OCI-LY1 (cell line): ENCODE measurements around the gene ARID3A.

Source experiments
- H2AFZ ChIP-seq: fragments of 200-600 bp; sonication (generic), shearing (Covaris generic); 2 replicates; pipeline ENCODE4 v1.6.0; 2014; ENCODE audit warnings: antibody characterized with exemption, mild to moderate bottlenecking, low read length
- H3F3A ChIP-seq: fragments of 200-600 bp; sonication (generic), shearing (Covaris generic); 2 replicates; pipeline ENCODE4 v1.6.0; 2014; ENCODE audit warnings: mild to moderate bottlenecking, antibody characterized with exemption, low read length, moderate library complexity; ENCODE audit not compliant: insufficient read depth
- H3K27ac ChIP-seq: fragments of 200-600 bp; sonication (generic); 2 replicates; pipeline ENCODE4 v1.5.1; 2014; ENCODE audit warnings: low read length, mixed run types, mild to moderate bottlenecking, low read depth; ENCODE audit not compliant: poor library complexity, severe bottlenecking
- H3K27me3 ChIP-seq: fragments of 200-600 bp; sonication (generic); 2 replicates; pipeline ENCODE4 v1.6.0; 2014; ENCODE audit warnings: antibody characterized with exemption, mild to moderate bottlenecking, low read length, moderate library complexity; ENCODE audit not compliant: insufficient read depth
- H3K36me3 ChIP-seq: fragments of 200-600 bp; sonication (generic); 2 replicates; pipeline ENCODE4 v1.6.1; 2014; ENCODE audit warnings: mild to moderate bottlenecking, antibody characterized with exemption, low read length, moderate library complexity, mixed read lengths; ENCODE audit not compliant: insufficient read depth
- H3K4me1 ChIP-seq: fragments of 200-600 bp; sonication (generic); 2 replicates; pipeline ENCODE4 v1.5.1; 2014; ENCODE audit warnings: mild to moderate bottlenecking, low read length, moderate library complexity; ENCODE audit not compliant: insufficient read depth, severe bottlenecking
- H3K4me2 ChIP-seq: fragments of 200-600 bp; sonication (generic), shearing (Covaris generic); 2 replicates; pipeline ENCODE4 v1.6.1; 2014; ENCODE audit warnings: low read length
- H3K4me3 ChIP-seq: fragments of 200-600 bp; sonication (generic); 2 replicates; pipeline ENCODE4 v1.5.1; 2014; ENCODE audit warnings: low read length, low read depth, mild to moderate bottlenecking, mixed read lengths; ENCODE audit not compliant: poor library complexity, severe bottlenecking
- H3K79me2 ChIP-seq: fragments of 200-600 bp; shearing (Covaris generic); 2 replicates; pipeline ENCODE4 v1.6.1; 2016; ENCODE audit warnings: mixed run types, low read length, mixed read lengths; ENCODE audit not compliant: insufficient read depth
- H3K9ac ChIP-seq: fragments of 200-600 bp; sonication (generic), shearing (Covaris generic); 2 replicates; pipeline ENCODE4 v1.6.1; 2014; ENCODE audit warnings: mild to moderate bottlenecking, low read length, mixed read lengths
- H3K9me2 ChIP-seq: fragments of 200-600 bp; sonication (generic), shearing (Covaris generic); 2 replicates; pipeline ENCODE4 v1.6.1; 2014; ENCODE audit warnings: low read depth, mild to moderate bottlenecking, low read length, mixed read lengths
- H3K9me3 ChIP-seq: fragments of 200-600 bp; shearing (Covaris generic); 2 replicates; pipeline ENCODE4 v1.6.1; 2014; ENCODE audit warnings: low read length, mixed read lengths
- H4K20me1 ChIP-seq: fragments of 200-600 bp; sonication (generic), shearing (Covaris generic); 2 replicates; pipeline ENCODE4 v1.6.0; 2016; ENCODE audit warnings: mild to moderate bottlenecking, low read length; ENCODE audit not compliant: insufficient read depth
- CTCF ChIP-seq: fragments of 200-600 bp; sonication (generic), shearing (Covaris generic); IDR thresholded peaks from 2 replicates; pipeline ENCODE4 v1.5.1; 2017; ENCODE audit warnings: mild to moderate bottlenecking, antibody characterized with exemption, low read length, moderate library complexity, mixed read lengths
- EZH2 ChIP-seq: fragments of 200-600 bp; sonication (generic), shearing (Covaris generic); IDR thresholded peaks from 2 replicates; pipeline ENCODE4 v1.8.0; 2017; ENCODE audit warnings: borderline replicate concordance, mixed run types, mild to moderate bottlenecking, antibody characterized with exemption, low read length, moderate library complexity, mixed read lengths

The ARID3A gene

GRCh38 chr19:926323-926588 is 421 bp downstream of the ARID3A start:
- H3K36me3 ChIP-seq = no peaks in the 10 kb centered on the region
- no peaks in the 10 kb centered on the region; the same call in none of the 2 replicates for H3K27me3 ChIP-seq
- no peaks in the 10 kb centered on the region for H4K20me1 ChIP-seq
- H3K4me3 ChIP-seq = peak overlapping the region; percentile 64
- no peak overlapping the region for H2AFZ ChIP-seq
- TF ChIP-seq CTCF = no peak
- no peak for TF ChIP-seq EZH2
- H3K4me1 ChIP-seq = peaks cover 21% of the 10 kb centered on the region
- H3K9me3 ChIP-seq = no peaks in the 10 kb centered on the region
- no peaks in the 10 kb centered on the region for H3F3A ChIP-seq
- H3K4me2 ChIP-seq = peak overlapping the region; percentile 84
- H3K9me2 ChIP-seq = no peaks in the 10 kb centered on the region
- no peaks in the 10 kb centered on the region for H3K79me2 ChIP-seq
- H3K27ac ChIP-seq = no peak overlapping the region
- peak overlapping the region; percentile 37; the same call in 1 of the 2 replicates for H3K9ac ChIP-seq

GRCh38 chr19:926589-927350 is 935 bp downstream of the ARID3A start:
- H3K79me2 ChIP-seq = no peaks in the 10 kb centered on the region
- H3K4me3 ChIP-seq = peak overlapping the region; percentile 64
- H3K4me1 ChIP-seq = peaks cover 21% of the 10 kb centered on the region
- no peaks in the 10 kb centered on the region; the same call in none of the 2 replicates for H3K27me3 ChIP-seq
- H3K27ac ChIP-seq = no peak overlapping the region
- no peaks in the 10 kb centered on the region for H3F3A ChIP-seq
- TF ChIP-seq EZH2 = no peak
- no peak for TF ChIP-seq CTCF
- H3K9ac ChIP-seq = peak overlapping the region; percentile 37; the same call in 1 of the 2 replicates
- H3K9me3 ChIP-seq = no peaks in the 10 kb centered on the region
- no peaks in the 10 kb centered on the region for H3K9me2 ChIP-seq
- no peaks in the 10 kb centered on the region for H4K20me1 ChIP-seq
- H3K36me3 ChIP-seq = no peaks in the 10 kb centered on the region
- no peak overlapping the region for H2AFZ ChIP-seq
- H3K4me2 ChIP-seq = peak overlapping the region; percentile 84

- Histone ChIP-seq H3F3A (no peaks in the 10 kb centered on the region), H3K4me1 (peaks cover 21% of the 10 kb centered on the region), H3K27me3 (no peaks in the 10 kb centered on the region; the same call in none of the 2 replicates), H3K4me3 (no peak overlapping the region), H2AFZ (no peak overlapping the region), H3K27ac (no peak overlapping the region), H3K36me3 (no peaks in the 10 kb centered on the region), H3K9me2 (no peaks in the 10 kb centered on the region), H3K9ac (no peak overlapping the region), H3K9me3 (no peaks in the 10 kb centered on the region), H3K79me2 (no peaks in the 10 kb centered on the region), H3K4me2 (no peak overlapping the region), H4K20me1 (no peaks in the 10 kb centered on the region)
- TF ChIP-seq CTCF = no peak
- TF ChIP-seq EZH2 = no peak
Observed at GRCh38 chr19:927351-927779, 1.5 kb downstream of the ARID3A start.
